GM19438 (cell line): Measurements from ENCODE around the gene TP63.

Source experiments
- ATAC-seq: cut with Tn5 transposase; IDR thresholded peaks from one replicate; pipeline ENCODE4 v1.9.1; 2021; ENCODE audit warnings: low read depth; ENCODE audit not compliant: unreplicated experiment

Gene TP63

DNA sequence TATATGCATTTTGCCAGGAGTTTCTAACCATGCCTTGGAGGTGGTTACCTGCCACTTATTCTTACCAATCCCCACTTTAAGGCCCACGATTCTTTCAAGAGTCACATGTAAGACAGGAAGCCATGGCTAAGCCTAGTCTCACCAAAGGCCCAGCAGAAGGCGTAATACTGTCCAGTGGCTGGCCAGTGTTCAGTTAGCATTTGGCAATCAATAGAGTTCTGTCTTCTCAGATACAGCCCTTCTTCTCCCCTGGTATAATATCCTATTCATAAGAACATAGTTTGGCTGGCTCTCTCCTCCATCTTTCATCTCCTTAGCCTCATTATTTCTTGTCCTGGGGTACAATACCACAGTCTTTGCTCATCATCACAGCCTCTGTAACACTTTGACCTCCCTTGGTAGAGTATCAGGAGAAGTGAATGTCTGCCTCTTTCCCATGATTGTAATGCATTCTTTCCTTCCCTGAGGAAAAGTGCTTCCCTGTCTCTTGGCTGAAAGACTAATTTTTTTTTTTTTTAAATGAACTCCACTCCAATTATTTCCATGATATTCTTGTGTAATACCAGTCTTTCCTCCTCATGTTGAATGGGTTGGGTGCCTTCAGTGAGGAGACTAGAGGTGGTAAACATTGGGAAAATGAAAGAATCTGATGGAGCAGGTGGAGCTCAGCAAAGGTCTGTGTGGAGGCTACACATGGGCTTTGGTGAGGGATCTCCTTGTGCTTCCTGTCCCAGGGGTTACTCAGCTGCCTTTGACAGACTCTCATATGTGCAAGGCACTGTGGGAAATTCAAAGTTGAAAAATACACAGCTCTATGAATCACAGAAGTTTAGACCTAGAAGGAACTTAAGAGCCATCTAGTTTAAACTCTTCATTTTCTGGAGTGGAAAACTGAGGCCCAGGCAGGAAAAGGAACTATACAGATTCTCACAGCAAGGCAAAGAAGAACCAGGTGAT, 271.3 kb downstream of the TP63 start:
- ATAC-seq = no peak

DNA sequence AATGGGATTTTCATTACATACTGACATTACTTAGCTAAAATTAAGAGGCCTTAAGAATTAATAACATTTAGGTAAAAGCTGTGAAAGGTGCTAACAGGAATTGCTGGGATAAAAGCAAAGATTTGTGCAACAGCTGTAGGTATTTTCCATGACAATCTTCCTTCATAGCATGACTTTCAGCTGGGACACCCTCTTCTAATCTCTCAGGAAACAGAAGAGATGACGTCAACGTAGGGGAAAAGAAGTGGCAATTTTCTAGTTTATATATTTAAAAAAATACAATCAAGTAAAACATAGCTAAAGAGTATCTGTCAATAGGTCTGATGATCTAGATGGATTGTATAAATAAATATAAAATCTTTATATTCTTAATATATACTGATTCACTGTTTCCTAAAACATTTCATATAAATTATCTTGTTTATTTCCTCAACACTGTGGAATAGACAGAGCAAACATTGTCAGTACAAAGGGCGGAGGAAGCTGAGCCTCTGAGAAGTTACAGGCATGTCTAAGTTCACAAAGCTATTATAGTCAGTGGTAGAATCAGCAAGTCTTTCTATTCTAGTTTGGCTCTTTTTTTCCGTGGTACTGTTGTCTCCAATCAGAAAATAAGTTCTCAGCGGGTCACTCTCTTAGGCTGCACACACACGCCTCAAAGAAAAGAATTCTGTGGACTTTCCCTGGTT, 272.5 kb downstream of the TP63 start:
- no peak for ATAC-seq

DNA sequence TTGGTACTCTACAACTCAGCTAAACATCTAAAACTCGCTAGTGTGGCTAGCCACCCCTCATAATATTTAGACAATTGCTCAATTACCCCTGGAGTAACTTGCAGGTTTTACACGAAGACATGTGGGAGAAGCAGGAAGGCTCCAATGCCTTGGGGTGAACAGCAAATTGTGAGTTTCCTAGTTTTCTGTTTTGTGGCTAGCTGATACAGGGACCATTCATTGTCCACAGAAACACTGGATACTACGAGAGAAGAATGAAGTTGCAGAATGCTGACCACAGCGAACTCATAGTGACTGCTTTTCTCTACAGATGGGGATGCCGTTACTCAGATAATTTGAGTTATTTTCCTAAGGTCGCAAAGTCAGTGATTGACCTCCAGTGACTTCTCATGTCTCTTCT, 276.6 kb downstream of the TP63 start:
- no peak for ATAC-seq

DNA sequence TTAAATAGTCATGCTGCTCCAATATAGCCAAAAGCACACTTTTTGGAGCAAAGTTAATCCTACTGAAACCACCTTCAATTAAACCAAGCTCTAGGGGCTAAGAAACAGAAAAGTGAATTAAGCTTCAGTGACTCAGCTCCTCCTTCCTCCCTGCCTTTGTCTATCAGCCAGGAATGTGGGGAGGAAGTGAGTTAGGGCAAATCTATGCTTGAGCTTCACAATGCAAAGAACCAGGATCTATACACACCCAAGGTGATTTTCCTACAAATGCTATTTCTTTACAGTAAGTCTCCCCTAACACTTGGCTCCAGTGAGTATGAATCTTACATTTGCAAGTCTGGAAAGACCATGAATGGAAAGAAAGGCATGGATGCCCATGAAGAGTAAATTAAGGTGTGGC, 277.5 kb downstream of the TP63 start:
- ATAC-seq = no peak

DNA sequence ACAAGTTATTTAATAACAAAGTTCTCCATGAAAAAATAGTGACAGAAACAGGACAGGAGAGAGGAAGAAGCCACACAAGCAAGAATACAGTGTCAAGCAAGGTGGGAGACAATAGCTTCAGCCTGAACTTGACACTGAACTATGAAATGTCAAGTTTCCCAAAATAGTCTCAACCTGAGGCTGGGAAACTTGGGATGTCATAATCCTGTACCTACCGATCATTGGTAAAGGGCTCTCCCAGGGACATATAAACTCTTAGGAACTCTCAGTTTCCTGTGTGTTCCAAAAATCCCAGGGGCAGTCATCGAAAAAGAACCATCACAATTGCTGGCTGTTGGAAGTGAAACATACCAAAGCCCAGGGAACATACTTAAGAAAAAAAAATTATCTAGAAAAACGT, 277.9 kb downstream of the TP63 start:
- ATAC-seq = no peak

DNA sequence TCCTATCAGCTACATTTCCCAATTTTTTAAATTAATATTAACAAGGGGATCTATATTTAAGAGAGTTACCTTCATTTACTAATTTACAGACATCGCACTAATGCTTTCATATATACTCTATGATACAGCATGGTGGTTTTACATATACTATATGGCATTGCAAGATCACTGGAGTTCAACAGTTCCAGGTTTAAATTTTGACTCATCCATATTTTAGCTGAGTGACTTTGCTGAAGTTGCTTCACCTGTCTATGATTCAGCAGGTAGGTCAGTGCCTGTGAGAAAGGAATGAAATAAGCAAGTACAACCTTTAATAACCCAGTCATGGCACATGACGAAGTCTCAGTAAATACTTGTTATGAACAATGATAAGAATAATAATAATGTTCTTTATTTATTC, 278.4 kb downstream of the TP63 start:
- ATAC-seq = no peak

DNA sequence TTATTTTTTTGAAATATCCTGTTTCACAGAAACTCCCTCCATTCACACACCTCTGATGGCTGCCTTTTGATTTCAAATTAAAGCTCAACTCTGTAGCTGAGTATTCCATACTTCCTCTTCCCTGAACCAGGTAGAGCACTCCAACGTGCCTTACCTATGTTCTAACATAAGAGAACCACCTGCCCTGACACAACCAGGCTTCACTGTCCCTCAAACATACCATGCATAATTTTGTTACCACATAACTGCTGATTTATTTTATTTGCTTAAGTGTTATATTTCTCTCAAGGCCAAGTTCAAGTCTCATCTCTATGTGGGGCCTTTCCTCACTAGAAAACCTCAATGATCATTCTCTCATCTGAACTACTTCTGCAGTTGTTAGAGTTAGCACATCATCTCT, 279.8 kb downstream of the TP63 start:
- ATAC-seq = no peak

DNA sequence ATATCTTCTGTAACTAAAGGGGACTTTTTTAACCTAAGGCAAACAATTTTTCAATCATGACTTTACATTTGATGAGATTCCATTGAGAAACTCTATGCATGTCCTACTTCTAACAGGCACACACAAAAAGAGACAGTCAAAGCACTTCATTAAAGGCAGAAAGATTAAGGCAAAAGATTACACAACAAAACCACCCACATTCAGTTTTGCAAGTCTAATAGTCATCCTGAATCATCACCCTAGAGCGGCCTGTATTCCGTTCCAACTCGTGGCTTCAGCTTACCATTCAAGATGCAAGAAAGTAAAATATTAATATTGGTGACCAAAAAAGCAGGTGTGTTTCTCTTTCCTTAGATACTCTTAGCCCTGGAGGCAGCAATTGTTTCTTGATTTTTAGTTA, 283.6 kb downstream of the TP63 start:
- no peak for ATAC-seq

DNA sequence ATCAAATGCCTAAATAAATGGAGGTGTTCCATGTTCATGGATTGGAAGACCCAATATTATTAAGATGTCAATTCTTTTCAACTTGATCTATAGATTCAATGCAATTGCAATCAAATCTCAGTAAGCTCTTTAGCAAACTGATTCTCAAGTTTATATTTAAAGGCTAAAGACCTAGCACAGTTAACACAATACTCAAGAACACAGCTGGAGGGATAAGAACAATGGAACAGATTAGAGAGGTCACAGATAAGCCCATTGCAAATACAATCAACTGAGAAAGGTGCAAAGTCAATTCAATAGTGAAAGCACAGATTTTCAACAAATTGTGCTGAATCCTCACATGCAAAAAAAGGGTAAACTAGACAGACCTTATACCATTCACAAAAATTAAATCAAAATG, 290.6 kb downstream of the TP63 start:
- ATAC-seq = no peak

DNA sequence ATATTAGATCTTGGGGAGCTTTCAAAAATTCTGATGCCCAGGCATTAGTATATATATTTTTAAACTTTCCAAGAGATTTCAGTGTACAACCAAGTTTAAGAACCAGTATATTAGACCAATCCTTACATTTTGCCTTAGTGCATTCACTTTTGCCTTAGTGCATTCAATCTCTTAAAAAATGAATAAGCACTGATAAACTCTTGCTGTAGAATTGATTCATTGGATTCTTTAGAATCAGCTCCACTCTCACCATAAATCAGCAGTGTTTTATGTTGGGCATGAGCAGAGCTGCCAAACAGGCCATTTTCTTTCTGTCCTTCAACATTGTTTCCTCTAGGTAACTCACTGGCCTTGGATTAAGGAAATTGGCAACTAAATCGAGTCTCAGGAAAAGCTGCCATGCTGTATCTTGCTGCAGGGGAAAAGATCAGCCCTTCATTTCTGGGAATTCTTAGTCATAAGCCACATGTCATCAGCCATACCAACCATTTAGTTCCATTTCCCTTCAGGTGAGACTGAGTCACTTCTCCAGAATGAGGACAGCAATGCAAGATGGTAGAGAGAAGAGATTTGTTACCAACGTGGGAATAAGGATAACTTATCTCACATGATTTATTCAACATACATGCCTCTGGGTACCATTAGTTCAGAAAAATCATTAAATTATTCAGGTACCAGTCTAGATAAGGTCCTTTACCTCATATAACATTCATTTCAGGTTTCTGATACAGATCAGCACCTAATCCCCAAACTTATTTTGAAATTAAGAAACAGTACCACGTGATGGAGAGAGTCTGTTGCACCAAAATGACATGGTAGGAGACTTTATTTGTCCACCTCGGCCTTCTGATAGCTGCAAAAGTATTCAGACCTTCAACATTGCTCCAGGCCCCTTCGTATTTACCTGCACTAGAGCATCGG, 297.0 kb downstream of the TP63 start:
- ATAC-seq = no peak

DNA sequence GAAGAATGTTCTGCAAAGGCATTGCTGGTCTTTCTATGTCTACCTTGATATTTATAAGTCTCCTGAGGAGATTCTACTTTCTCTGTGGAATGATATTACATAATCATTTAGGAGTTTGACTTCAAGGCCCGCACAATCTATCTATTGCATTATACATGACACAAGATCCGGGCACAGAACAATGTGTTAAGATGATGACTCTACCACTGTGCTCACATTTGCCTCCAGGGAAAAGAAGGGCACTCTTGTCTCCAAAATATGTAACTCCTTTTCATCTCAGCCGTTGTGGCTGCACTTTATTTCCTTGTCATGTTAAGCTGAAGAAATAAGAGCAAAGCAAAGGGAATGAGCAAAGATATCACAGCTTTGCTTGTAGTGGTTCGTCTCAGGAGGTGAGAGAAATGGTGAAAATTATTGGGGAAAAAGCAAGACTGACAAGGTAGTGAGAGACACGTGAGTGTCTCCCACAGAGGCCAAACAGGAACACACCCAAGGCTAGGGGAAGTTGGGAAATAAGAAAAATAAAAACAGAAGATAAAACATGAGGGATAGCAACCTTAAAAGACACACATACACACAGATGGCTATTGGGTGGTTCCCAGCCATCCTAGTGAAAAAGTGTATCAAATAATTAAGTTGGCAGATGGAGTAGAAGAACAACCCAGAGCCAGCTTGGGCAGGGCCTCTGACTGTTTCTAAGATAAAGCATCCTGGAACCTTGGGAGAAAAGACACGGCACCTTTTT, 305.2 kb downstream of the TP63 start:
- ATAC-seq = no peak

DNA sequence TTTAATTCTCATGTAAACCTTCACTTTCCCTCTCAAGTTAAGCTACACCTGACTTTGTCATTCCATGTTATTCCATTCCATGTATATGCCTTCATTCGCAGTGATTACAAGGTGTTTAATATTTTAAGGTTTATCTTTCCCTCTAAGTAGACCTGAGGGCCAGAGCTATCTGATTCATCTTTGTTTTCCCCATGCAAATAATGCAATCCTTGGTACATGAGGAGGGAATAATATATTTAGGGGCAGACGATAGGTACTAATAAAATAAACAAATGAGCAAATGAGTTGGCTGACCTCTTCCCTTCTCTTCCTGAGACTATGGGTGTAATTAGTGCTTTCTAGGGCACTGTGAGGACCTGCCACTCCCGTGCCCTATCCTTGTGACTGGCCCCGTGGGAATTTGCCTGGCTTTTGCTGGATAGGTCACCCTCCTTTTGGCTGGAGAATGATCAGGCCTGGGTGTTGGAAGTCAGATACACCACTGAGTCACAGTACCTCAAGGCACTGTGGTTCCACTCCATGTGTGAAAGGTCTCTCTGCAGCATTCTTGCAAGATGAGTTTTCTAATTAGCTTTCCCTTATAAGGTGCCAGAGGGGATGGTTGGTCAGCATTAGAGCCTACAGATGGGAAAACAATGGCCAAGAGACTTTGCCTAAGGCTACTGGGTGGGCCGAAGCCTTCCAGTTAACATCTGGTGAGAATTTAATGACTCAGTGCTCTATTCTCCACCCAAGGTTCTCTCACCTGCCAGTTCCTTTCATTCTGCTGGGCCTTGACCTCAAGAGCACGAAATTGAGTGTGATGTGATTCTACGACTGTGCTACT, 306.3 kb downstream of the TP63 start:
- ATAC-seq = no peak

DNA sequence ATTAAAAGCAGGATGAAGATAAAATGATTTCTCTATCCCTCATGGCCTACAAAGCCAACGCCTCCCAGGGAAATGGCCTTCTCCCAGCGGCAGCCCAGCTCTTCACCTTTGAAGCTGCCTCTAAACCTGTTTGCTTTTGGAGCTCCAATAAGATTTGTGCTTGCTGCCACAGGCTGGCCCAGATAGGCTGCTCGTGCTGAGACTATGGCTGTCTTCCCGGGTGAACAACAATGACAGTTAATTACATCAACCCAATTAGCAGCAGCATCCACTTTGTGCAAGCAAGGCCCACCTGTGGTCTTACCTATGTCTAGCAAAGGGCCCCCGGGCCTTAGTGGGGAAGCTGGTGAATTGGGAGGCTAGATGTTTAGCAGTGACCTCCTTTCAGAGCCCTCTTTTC, 309.9 kb downstream of the TP63 start:
- no peak for ATAC-seq

DNA sequence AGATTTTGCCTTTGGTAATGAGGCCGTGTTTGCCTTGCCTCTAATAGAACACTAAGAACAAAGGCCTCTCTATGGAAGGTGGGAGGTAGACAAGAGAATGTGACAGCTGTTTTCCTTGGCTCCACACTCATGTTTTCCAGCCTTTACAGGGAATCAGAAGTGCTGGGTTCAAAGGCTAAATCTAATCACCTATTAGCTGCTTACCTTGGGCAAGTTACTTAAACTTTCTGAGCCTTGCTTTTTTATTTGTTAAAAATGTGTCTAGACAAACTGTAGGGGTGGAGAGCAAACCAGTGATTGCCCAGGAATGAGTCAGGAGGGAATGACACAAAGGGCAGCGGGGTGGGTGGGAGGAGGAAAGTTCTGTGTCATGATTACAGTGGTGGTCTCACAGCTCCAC, 310.5 kb downstream of the TP63 start:
- no peak for ATAC-seq

DNA sequence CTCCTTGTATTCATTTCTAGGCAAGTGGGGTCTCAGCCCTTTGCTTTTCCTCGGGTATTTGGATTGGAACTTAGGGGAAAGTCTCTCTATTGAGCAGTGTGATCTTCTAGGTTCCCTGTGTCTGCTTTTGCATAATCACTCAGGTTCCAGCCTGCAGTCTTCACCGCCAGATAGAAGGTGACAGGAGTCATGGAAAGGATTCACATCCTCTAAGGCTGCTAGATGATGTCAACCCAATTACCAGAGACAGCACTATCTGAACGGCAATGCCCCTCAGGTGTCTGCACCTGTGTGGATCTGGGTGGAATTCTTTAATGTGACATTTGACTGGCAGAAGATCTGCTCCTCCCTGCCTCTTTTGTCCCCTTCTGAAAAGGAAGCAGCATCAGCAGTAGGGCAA, 311.8 kb downstream of the TP63 start:
- ATAC-seq = no peak

DNA sequence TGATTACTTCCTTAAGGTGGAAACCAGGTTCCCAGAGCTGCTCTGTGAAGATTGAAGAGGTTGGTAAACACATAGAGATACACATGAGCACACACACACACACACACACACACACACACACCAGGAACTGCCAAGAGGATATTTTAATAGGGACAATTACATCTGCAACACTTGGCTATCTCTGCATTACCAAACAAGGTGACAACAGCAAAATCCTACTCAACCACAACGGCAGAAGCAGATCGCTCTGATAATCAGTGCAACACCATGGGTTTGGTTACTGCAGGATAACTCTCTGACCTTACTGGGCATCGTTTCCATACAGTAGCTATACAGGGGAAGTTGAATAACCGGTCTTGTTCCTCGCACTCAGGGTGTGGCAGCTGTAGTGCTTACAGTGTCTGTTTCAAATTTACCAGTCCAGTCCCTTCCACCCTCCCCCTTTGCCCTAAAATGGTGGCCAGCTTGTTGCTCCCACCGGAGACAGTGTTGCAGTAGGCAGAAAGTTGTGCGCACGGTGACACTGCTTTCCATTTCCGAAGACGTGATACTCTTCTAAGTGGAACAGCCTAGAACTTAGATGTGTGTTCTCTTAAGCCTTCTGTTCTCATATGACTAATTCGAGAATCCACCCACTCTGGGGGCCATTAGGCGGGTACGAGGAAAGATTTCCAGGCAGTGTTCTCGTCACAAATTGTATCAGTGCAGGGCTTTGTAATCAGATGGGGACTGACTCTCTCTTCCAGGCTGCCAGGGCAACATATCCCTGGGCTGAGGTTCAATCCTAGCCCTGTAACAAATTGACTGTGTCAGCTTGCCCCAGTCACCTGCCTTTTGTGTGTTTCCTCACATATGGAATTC, 313.3 kb downstream of the TP63 start:
- no peak for ATAC-seq

DNA sequence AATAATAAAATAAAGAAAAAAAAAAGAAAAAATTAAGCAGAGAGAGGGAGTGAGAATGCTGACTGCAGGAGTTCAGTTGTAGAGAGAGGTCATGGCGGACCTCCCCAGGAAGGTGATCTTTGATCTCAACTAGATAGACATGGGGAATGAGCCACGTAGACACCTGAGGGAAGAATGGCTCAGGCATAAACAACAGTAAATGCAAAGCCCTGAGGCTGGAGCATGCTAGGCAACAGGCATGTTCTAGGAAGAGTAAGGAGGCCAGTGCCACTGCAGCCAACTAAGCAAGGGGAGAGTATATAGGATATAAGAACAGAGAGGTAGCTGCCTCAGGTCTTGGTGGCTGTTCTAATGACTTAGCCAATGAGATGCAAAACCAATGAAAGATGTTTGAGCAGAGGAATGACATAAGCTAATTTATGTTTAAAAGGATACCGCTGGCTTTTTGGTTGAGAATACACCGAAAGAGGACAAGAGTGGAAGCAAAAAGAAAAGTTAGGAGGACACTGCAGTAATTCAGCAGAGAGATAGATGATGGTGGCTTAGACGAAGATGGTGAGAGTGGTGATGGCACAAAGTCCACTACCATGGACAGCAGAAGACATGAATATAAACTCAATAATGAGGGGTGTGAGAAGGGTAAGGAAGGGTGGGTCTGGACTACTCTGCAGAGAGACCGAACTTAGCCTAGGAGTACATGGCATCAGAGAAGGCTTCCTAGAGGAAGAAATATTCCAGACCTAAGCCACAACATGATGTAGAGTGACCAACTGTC, 314.9 kb downstream of the TP63 start:
- no peak for ATAC-seq
